Esophagus squamous epithelium (tissue), 4 donors: Measurements from ENCODE around the gene FAH.

ENCODE experiments used
- CTCF ChIP-seq, 6 experiments: fragments of 450-650 bp in 4 of 6; fragments of 200-600 bp in 2 of 6; sonication (generic) in 2 of 6; IDR thresholded peaks; one replicate each; pipeline ENCODE4 v1.5.1; 2016 to 2019; ENCODE audit warnings: antibody characterized with exemption in 6 of 6, mild to moderate bottlenecking in 4 of 6, moderate library complexity in 4 of 6
- POLR2A ChIP-seq, 4 donors: fragments of 450-650 bp; IDR thresholded peaks; one replicate each; pipeline ENCODE4 v1.6.1; 2017; ENCODE audit warnings: antibody characterized with exemption in 4 of 4, mild to moderate bottlenecking in 4 of 4, moderate library complexity in 3 of 4

GRCh38 chr15:80199869-80200268 is 47.1 kb downstream of the FAH start:
- TF ChIP-seq CTCF (IDR thresholded peaks at IDR 0.05) (no peak), POLR2A (IDR thresholded peaks at IDR 0.05) (no peak)
